D341Med (cell line): ENCODE results near the gene THEMIS.
"Not testable (repeated sequence)": the region's sequence is repeated elsewhere in the genome, so short reads cannot be mapped to it uniquely, and the experiment has no call there.

Experiments
- DNase-seq: peaks from one replicate; pipeline ENCODE4 v3.0.0; 2012; ENCODE audit warnings: low spot score

Gene THEMIS

DNA sequence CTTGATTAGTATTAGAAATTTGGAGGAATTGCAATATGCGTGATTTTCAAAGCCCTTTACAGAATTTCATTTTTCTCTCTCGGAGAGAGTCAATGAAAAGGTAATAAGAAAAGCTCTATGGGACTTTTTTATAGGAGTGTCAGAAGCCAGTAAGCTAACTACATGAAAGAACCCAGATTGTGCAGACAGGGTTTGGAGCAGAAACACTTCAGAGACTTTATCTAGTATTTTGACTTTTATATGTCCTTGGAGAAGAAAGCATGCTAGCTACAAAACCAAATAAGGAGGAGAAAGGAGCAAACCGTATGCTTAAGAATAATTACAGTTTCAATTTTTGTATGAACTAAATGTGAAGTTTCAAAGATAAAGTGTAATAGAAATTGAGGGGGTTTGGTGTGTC, 182.2 kb downstream of the THEMIS start:
- no peak for DNase-seq

GRCh38 chr6:127717384-127717783, 183.5 kb downstream of the THEMIS start:
- DNase-seq: no peak

DNA sequence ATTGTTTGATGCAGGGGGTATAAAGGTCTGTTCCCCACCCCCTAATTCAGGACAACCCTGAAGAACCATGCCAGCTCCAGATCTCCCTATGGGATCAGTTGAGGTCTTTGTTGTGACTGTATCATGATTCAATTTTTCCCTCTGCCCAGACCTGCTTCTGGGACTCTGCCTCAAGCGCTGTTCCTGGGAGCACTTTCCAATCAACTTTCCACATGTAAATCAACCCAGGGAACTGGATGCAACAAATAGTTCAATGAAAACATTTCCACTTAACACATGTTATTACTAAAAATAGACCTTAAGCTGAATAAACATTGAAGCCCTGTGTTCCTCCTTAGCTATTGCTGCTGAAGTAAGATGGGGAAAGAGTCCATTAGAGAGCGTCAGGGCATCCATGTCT, 184.4 kb downstream of the THEMIS start:
- no peak for DNase-seq

DNA sequence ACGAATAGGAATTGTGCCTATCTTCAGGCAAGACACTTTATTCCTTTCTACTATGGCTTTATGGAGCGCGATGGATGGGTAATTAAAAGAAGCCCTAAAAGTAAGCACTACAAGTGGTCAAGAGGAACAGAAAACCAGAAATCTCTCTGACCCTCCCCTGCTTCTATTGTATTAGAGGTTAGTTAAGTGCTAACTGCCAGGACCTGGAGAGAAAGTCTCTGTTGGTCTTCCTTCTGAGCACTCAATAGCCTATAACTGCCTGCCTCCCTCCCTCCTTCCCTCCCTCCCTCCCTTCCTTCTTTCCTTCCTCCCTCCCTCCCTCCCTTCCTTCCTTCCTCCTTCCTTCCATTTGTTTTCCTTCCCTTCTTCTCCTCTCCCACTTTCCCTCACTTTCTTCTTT, 190.2 kb downstream of the THEMIS start:
- DNase-seq: no peak

DNA sequence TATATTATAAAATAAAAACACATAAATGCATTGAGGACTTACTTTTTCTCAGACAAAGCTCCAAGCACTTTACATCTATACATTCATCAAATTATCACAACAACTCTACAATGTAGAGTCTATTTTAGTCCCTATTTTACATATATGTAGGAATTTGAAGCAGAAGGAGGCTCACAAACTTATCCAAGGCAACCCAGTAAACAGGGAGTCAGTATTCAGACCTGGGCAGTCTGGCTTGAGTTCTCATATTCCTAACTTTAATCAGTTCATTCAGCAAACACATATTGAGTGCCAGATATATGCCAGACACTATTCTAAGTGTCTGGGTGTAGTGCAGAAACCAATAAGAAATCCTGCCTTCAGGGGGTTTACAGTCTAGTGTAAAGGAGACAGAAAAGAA, 194.6 kb downstream of the THEMIS start:
- no peak for DNase-seq

- DNase-seq: no peak
These were observed 205.8 kb downstream of the THEMIS start for GRCh38 chr6:127695108-127695507.

- no peak for DNase-seq
These were observed 209.7 kb downstream of the THEMIS start for GRCh38 chr6:127691146-127691545.

- DNase-seq: no peak
These were observed 210.3 kb downstream of the THEMIS start for GRCh38 chr6:127690588-127690987.

- DNase-seq: peak; percentile 32
These were observed 210.8 kb downstream of the THEMIS start for GRCh38 chr6:127690092-127690491.

- not testable (repeated sequence) for DNase-seq
These were observed 213.4 kb downstream of the THEMIS start for GRCh38 chr6:127687490-127687889.

DNA sequence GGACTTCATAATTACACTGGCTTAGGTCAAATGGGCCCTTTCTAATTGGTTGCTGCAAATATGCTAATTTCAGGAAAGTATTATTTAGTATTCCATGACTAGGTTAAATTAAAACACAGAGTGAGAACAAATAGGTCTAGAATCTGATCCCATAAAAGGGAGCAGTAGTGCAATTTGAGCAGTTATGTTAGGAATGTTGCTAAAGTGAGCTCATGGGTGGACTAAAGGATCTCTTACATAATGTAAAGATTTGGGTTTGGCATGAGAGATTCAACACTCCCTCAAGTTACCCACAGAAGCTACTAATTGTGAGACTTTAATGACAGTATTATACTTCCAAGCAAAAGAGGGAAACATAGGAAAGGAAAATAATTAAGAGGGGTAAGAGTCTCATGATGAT, 214.8 kb downstream of the THEMIS start:
- no peak for DNase-seq

DNA sequence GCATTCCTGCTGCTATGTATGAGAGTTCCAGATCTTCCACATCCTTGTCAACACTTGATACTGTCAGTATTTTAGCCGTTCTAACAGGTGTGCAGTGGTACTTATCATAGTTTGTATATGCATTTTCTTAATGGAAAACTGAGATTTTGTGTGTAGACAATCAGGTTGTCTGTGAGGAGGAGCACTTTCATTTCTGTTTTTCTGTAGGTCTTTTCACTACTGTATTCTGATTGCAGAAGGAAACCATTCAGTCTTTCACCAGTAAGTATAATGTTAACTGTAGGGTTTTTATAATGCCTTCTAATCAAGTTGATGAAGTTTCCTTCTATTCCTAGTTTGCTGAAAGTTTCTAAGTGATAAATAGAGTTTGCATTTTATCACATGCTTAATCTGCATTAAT, 216.4 kb downstream of the THEMIS start:
- DNase-seq: no peak
